K562 (cell line): ENCODE data around the gene RUVBL2. TPM values are rescaled to one million over a fixed set of nuclear protein-coding genes. Genes with fewer than 3 reads are reported as not detected.

Source experiments
- ATAC-seq: fragments of 200-7000 bp; cut with Tn5 transposase; 3 replicates; pipeline ENCODE4 v1.9.1; 2020; ENCODE audit warnings: moderate library complexity
- BruUV-seq: library from RNA; stranded (reverse); fragments of 400-500 nt; replicated peaks from 2 replicates; lab custom pipeline; 2021; lab: Mats Ljungman, UMichigan
- CTCF ChIA-PET: fragments of 300-600 bp; formaldehyde crosslinking; extraction: SDS; loops from one replicate; lab custom pipeline; 2021; ENCODE audit warnings: low intra/inter-chr PET ratio; lab: Yijun Ruan, JAX
- POLR2A ChIA-PET: fragments of 300-600, 350-650 bp; sonication (Branson Sonifier 250); formaldehyde crosslinking; extraction: SDS; loops from one replicate; lab custom pipeline; 2021; ENCODE audit warnings: antibody characterized with exemption, inconsistent platforms; lab: Yijun Ruan, JAX
- DNase-seq, 4 experiments: peaks; one replicate each; pipeline versions ENCODE4 v3.0.0 to v3.0.0-alpha.2; 2011 to 2018; ENCODE audit warnings: low spot score in 3 of 4, mixed read lengths in 3 of 4; ENCODE audit errors: extremely low read depth in 1 of 4
- FAIRE-seq: peaks from 2 replicates; lab custom pipeline; 2011; peaks lifted over from hg19 to GRCh38; lab: Jason Lieb, UNC
- H2AFZ ChIP-seq: 2 replicates; pipeline ENCODE4 v1.6.0; 2011; ENCODE audit warnings: low read depth, low read length, control low read depth, inconsistent platforms
- H3K27ac ChIP-seq: fragments of 200-600 bp; 3 replicates; pipeline ENCODE4 v1.8.0; 2011; ENCODE audit warnings: low read depth, mild to moderate bottlenecking, control low read depth, inconsistent platforms, low read length, moderate library complexity, mixed read lengths; ENCODE audit errors: extremely low read depth
- H3K27me3 ChIP-seq, 2 experiments: fragments of 300-600 bp in 1 of 2; 2 replicates in 1 of 2; 3 replicates in 1 of 2; pipeline versions ENCODE4 v1.6.0 to v1.8.0; 2011; ENCODE audit warnings: inconsistent platforms in 2 of 2, low read length in 2 of 2, mild to moderate bottlenecking in 1 of 2, mixed read lengths in 1 of 2, moderate library complexity in 1 of 2; ENCODE audit not compliant: control insufficient read depth in 2 of 2, insufficient read depth in 2 of 2
- H3K36me3 ChIP-seq: fragments of 300-600 bp; 3 replicates; pipeline ENCODE4 v1.8.0; 2011; ENCODE audit warnings: mild to moderate bottlenecking, low read length, inconsistent platforms; ENCODE audit not compliant: control insufficient read depth, insufficient read depth
- H3K4me1 ChIP-seq, 2 experiments: fragments of 200-600 bp in 1 of 2; replicated peaks in 1 of 2; 2 replicates in 1 of 2; 3 replicates in 1 of 2; pipeline versions ENCODE4 v1.5.1 to v1.8.0; 2011; ENCODE audit warnings: inconsistent platforms in 2 of 2, low read length in 2 of 2, mild to moderate bottlenecking in 1 of 2, mixed read lengths in 1 of 2, moderate library complexity in 1 of 2; ENCODE audit not compliant: control insufficient read depth in 2 of 2, insufficient read depth in 2 of 2
- H3K4me2 ChIP-seq: 2 replicates; pipeline ENCODE4 v1.6.1; 2011; ENCODE audit warnings: low read length, control low read depth, inconsistent platforms, mixed read lengths; ENCODE audit not compliant: insufficient read depth
- H3K4me3 ChIP-seq: fragments of 200-600 bp; sonication (generic), shearing (Covaris generic); 2 replicates; pipeline ENCODE4 v1.5.1; 2016; ENCODE audit warnings: control low read depth, inconsistent platforms
- H3K79me2 ChIP-seq: fragments of 200-600 bp; 3 replicates; pipeline ENCODE4 v1.8.0; 2011; ENCODE audit warnings: low read length, inconsistent platforms; ENCODE audit not compliant: control insufficient read depth, insufficient read depth
- H3K9ac ChIP-seq, 2 experiments: 2 replicates each; pipeline versions ENCODE4 v1.6.0 to v1.6.1; 2011; ENCODE audit warnings: low read depth in 2 of 2, low read length in 2 of 2, control low read depth in 1 of 2, inconsistent platforms in 1 of 2, mild to moderate bottlenecking in 1 of 2, mixed read lengths in 1 of 2; ENCODE audit not compliant: insufficient read depth in 1 of 2
- H3K9me1 ChIP-seq: one replicate; pipeline ENCODE4 v1.6.0; 2011; ENCODE audit warnings: inconsistent platforms, mild to moderate bottlenecking, low read length, moderate library complexity; ENCODE audit not compliant: control insufficient read depth, insufficient read depth
- H3K9me3 ChIP-seq: replicated peaks from 2 replicates; pipeline ENCODE4 v1.5.1; 2011; ENCODE audit warnings: low read depth, low read length, inconsistent platforms; ENCODE audit not compliant: control insufficient read depth, insufficient read depth
- H4K20me1 ChIP-seq: replicated peaks from 2 replicates; pipeline ENCODE4 v1.6.1; 2011; ENCODE audit warnings: low read length, inconsistent platforms, mixed read lengths; ENCODE audit not compliant: control insufficient read depth, insufficient read depth
- BCOR ChIP-seq: fragments of 450-650 bp; IDR thresholded peaks from 2 replicates; pipeline ENCODE4 v1.6.1; 2016
- BRD9 ChIP-seq: fragments of 450-650 bp; IDR thresholded peaks from 2 replicates; pipeline ENCODE4 v1.6.1; 2018; ENCODE audit warnings: low read depth; ENCODE audit not compliant: partially characterized antibody
- CREM ChIP-seq: IDR thresholded peaks from 2 replicates; pipeline ENCODE4 v1.6.1; 2014; ENCODE audit warnings: antibody characterized with exemption, low read depth
- DPF2 ChIP-seq: fragments of 450-650 bp; IDR thresholded peaks from 2 replicates; pipeline ENCODE4 v1.6.1; 2016
- GTF3C2 ChIP-seq: IDR thresholded peaks from 3 replicates; pipeline ENCODE4 v1.6.1; 2011; ENCODE audit warnings: borderline replicate concordance, mild to moderate bottlenecking, moderate library complexity; ENCODE audit not compliant: insufficient read length; ENCODE audit errors: extremely low read depth
- MEF2D ChIP-seq: conservative IDR thresholded peaks from 2 replicates; pipeline ENCODE4 v1.6.1; 2016; ENCODE audit warnings: low read depth, missing genetic modification characterization, missing compliant biosample characterization
- NFIC ChIP-seq: fragments of 450-650 bp; IDR thresholded peaks from 2 replicates; pipeline ENCODE4 v1.6.1; 2017; ENCODE audit warnings: mild to moderate bottlenecking, inconsistent platforms
- PHB2 ChIP-seq: fragments of 450-650 bp; IDR thresholded peaks from 2 replicates; pipeline ENCODE4 v1.6.1; 2017; ENCODE audit warnings: low read depth
- POLR2G ChIP-seq: fragments of 200-400 bp; formaldehyde crosslinking; IDR thresholded peaks from 2 replicates; pipeline ENCODE4 v1.6.1; 2017; ENCODE audit warnings: low read depth, mild to moderate bottlenecking, antibody characterized with exemption, low read length, moderate library complexity
- SMARCE1 ChIP-seq: fragments of 450-650 bp; IDR thresholded peaks from 2 replicates; pipeline ENCODE4 v1.7.1; 2016; ENCODE audit warnings: mild to moderate bottlenecking
- SREBF1 ChIP-seq: fragments of 150-350 bp; IDR thresholded peaks from 2 replicates; pipeline ENCODE4 v1.6.1; 2014; ENCODE audit warnings: antibody characterized with exemption, low read depth, low read length, borderline replicate concordance
- TFAP4 ChIP-seq: sonication (generic); formaldehyde crosslinking; IDR thresholded peaks from 2 replicates; pipeline ENCODE4 v1.8.0; 2022; ENCODE audit warnings: missing genetic modification reagents, mild to moderate bottlenecking, moderate library complexity, borderline replicate concordance
- ZBTB7A ChIP-seq: IDR thresholded peaks from 2 replicates; pipeline ENCODE4 v1.6.1; 2011; ENCODE audit warnings: low read depth, mild to moderate bottlenecking, low read length, moderate library complexity, borderline replicate concordance; ENCODE audit not compliant: control insufficient read depth
- ZBTB8A ChIP-seq: fragments of 450-650 bp; IDR thresholded peaks from 2 replicates; pipeline ENCODE4 v1.6.1; 2018; ENCODE audit warnings: mild to moderate bottlenecking, moderate library complexity; ENCODE audit not compliant: partially characterized antibody
- ZC3H4 ChIP-seq: sonication (generic); formaldehyde crosslinking; IDR thresholded peaks from 2 replicates; pipeline ENCODE4 v1.9.0; 2021; ENCODE audit warnings: missing genetic modification reagents, borderline replicate concordance
- ZNF217 ChIP-seq: sonication (generic); formaldehyde crosslinking; IDR thresholded peaks from 2 replicates; pipeline ENCODE4 v1.8.0; 2022; ENCODE audit warnings: mild to moderate bottlenecking, missing genetic modification reagents
- ZNF324 ChIP-seq: fragments of 250-450 bp; sonication (Bioruptor Pico); IDR thresholded peaks from 2 replicates; pipeline ENCODE4 v1.4.0; 2020; ENCODE audit warnings: mild to moderate bottlenecking
- ZNF707 ChIP-seq: fragments of 250-450 bp; sonication (Bioruptor Pico); conservative IDR thresholded peaks from 2 replicates; pipeline ENCODE4 v1.8.0; 2022; ENCODE audit warnings: inconsistent platforms, mild to moderate bottlenecking, moderate library complexity
- WGBS: fragments of 100-300 bp; shearing (Covaris generic); methylation state at CpG from one replicate; pipeline ENCODE4 v1.1.6; 2016; ENCODE audit warnings: low coverage, mixed read lengths; ENCODE audit not compliant: insufficient coverage; ENCODE audit errors: missing lambda C conversion rate; 5-methylcytosine and 5-hydroxymethylcytosine counted together
- in situ Hi-C: fragments of 300-500 bp; cut with MboI; formaldehyde crosslinking; loops from 4 replicates; pipeline ENCODE4 v1.15.0; 2018; ENCODE audit warnings: inconsistent platforms, mixed read lengths
- intact Hi-C: fragments of 100-400 bp; cut with micrococcal nuclease; formaldehyde crosslinking; loops from 2 replicates; pipeline ENCODE4 v1.14.2; 2022
- polyA plus RNA-seq, 8 experiments: library from polyadenylated mRNA; depleted of rRNA in 4 of 8; stranded (reverse) in 5 of 8; unstranded in 3 of 8; fragments of >200 nt; fragmentation: Nextera tagmentation in 2 of 8; fragmentation: Illumina TruSeq in 1 of 8; extraction: Ambion mirVana in 2 of 8; extraction: Trizol in 1 of 8; gene quantifications; 2 replicates each; pipeline versions ENCODE4 v1.2.1 to v1.2.3, GENCODE V29; 2011 to 2014; ENCODE audit warnings: inconsistent platforms in 1 of 8, missing spikeins in 1 of 8
- total RNA-seq, 7 experiments: library from RNA; depleted of rRNA in 6 of 7; stranded (reverse); fragments of >200 nt in 6 of 7; fragmentation: Illumina TruSeq in 2 of 7; extraction: Trizol in 2 of 7; gene quantifications; 2 replicates each; pipeline versions ENCODE4 v1.2.1 to v1.2.3, GENCODE V29; 2011 to 2021; ENCODE audit warnings: low replicate concordance in 1 of 7

Gene RUVBL2
- total and polyA plus RNA-seq, 9 of the 15 experiments (the other 6 are each of a cell fraction or from before 2014, with no cell fraction given): 71.4 to 453 (median 237) TPM

GRCh38 chr19:49019242-49019932 lies 25.7 kb downstream of the RUVBL2 start:
- H4K20me1 ChIP-seq: peaks cover 12% of the 10 kb centered on the region; the same call in 1 of the 2 replicates
- WGBS: 4% methylated on average over 30 of the region's 41 CpGs
- intact Hi-C loops: no loop called here
- no peak overlapping the region for H3K27ac ChIP-seq
- peak; percentile 91 to 93 (median 91) for DNase-seq
- H3K9ac ChIP-seq: peak overlapping the region in 1 of 2 experiments; percentile 88; a peak in 2 of 4 replicates
- no peaks in the 10 kb centered on the region for H3K9me3 ChIP-seq
- peaks cover 7% of the 10 kb centered on the region for H3K9me1 ChIP-seq
- H3K27me3 ChIP-seq: no peaks in the 10 kb centered on the region
- no peaks in the 10 kb centered on the region for H3K79me2 ChIP-seq
- ChIA-PET POLR2A (interaction anchor here (0.6 to 1.6 kb wide), 9 partner anchors 9 to 655 kb away, joined by 3 to 5 read pairs (median 3); partner anchors contain the start of gene CGB2), CTCF (interaction anchor here (0.6 kb wide), 1 partner anchor 54 kb away, joined by 5 read pairs; no protein-coding TSS in a partner anchor)
- ATAC-seq: peak; percentile 87
- BruUV-seq: no TSS peak
- H3K36me3 ChIP-seq: peaks cover 23% of the 10 kb centered on the region; the same call in 2 of the 3 replicates
- in situ Hi-C loops: no loop called here
- peak overlapping the region; percentile 76 for H3K4me2 ChIP-seq
- FAIRE-seq: peak; percentile 75
- peak overlapping the region; percentile 62; the same call in 1 of the 2 replicates for H2AFZ ChIP-seq
- peak overlapping the region; percentile 41 for H3K4me3 ChIP-seq
- H3K4me1 ChIP-seq: peaks cover 21 to 59% of the 10 kb centered on the region in 2 experiments; a peak in 4 of 5 replicates
- TF ChIP-seq DPF2 (peak; percentile 16; the same call in 1 of the 2 replicates), SMARCE1 (no peak), TFAP4 (CRISPR knock-in tag) (peak; percentile 21; the same call in 1 of the 2 replicates), ZBTB8A (no peak), GTF3C2 (no peak), NFIC (peak; percentile 81), MEF2D (tag) (no peak), CREM (no peak), ZNF217 (CRISPR knock-in tag) (no peak), BCOR (no peak), POLR2G (peak; percentile 62), ZNF324 (CRISPR knock-in tag) (no peak), SREBF1 (no peak), ZNF707 (no peak), ZC3H4 (no peak), BRD9 (no peak), PHB2 (no peak), ZBTB7A (0 out of 2 replicates have a peak, but pooled peaks have one; percentile 47)
